ENCODE results near the gene LNX2. TPM values are rescaled to one million over a fixed set of nuclear protein-coding genes. Genes with fewer than 3 reads are reported as not detected.

LNX2 gene
- total RNA-seq, result 7.2 and 8.9 TPM in 2 replicates
- polyA plus RNA-seq (2012), result 2.9 TPM

- peak; percentile 98 for DNase-seq (ENCODE audit: low read depth)
Observed at GRCh38 chr13:27620377-27621115, at the start of gene LNX2. LNX2 (minus strand) TSS chr13:27620529; CDS start chr13:27581703, 38,826 bp downstream.

GRCh38 chr13:27667946-27668345, 47.6 kb upstream of the LNX2 start:
- peak; percentile 79 for DNase-seq (ENCODE audit: low read depth)

GRCh38 chr13:27666951-27667350, 46.6 kb upstream of the LNX2 start:
- DNase-seq (ENCODE audit: low read depth), result peak; percentile 56

GRCh38 chr13:27665761-27666160, 45.4 kb upstream of the LNX2 start:
- no peak for DNase-seq (ENCODE audit: low read depth)

GRCh38 chr13:27665333-27665732, 45.0 kb upstream of the LNX2 start:
- DNase-seq (ENCODE audit: low read depth), result peak; percentile 38

- no peak for DNase-seq (ENCODE audit: low read depth)
Observed at GRCh38 chr13:27663947-27664346, 43.6 kb upstream of the LNX2 start.

GRCh38 chr13:27662738-27663470, 42.6 kb upstream of the LNX2 start:
- no peak for DNase-seq (ENCODE audit: low read depth)

GRCh38 chr13:27661017-27661416, 40.7 kb upstream of the LNX2 start:
- DNase-seq (ENCODE audit: low read depth), result no peak

GRCh38 chr13:27660511-27660910, 40.2 kb upstream of the LNX2 start:
- DNase-seq (ENCODE audit: low read depth), result no peak

- no peak for DNase-seq (ENCODE audit: low read depth)
Observed at GRCh38 chr13:27659145-27659865, 39.0 kb upstream of the LNX2 start.

GRCh38 chr13:27658546-27658945, 38.2 kb upstream of the LNX2 start:
- DNase-seq (ENCODE audit: low read depth), result no peak

GRCh38 chr13:27657724-27658123, 37.4 kb upstream of the LNX2 start:
- no peak for DNase-seq (ENCODE audit: low read depth)

- DNase-seq (ENCODE audit: low read depth), result no peak
Observed at GRCh38 chr13:27654816-27655215, 34.5 kb upstream of the LNX2 start.

GRCh38 chr13:27654059-27654458, 33.7 kb upstream of the LNX2 start:
- no peak for DNase-seq (ENCODE audit: low read depth)

- DNase-seq (ENCODE audit: low read depth), result no peak
Observed at GRCh38 chr13:27650312-27650711, 30.0 kb upstream of the LNX2 start.

GRCh38 chr13:27644302-27644701, 24.0 kb upstream of the LNX2 start:
- DNase-seq (ENCODE audit: low read depth), result peak; percentile 26

- DNase-seq (ENCODE audit: low read depth), result no peak
Observed at GRCh38 chr13:27643334-27644132, 23.2 kb upstream of the LNX2 start.

- peak; percentile 54 for DNase-seq (ENCODE audit: low read depth)
Observed at GRCh38 chr13:27641711-27642502, 21.6 kb upstream of the LNX2 start.

- no peak for DNase-seq (ENCODE audit: low read depth)
Observed at GRCh38 chr13:27639186-27639585, 18.9 kb upstream of the LNX2 start.

GRCh38 chr13:27638521-27638920, 18.2 kb upstream of the LNX2 start:
- DNase-seq (ENCODE audit: low read depth), result peak; percentile 24
